WTC11 (cell line): ENCODE data around the gene MCUR1. TPM values are rescaled to one million over a fixed set of nuclear protein-coding genes. Genes with fewer than 3 reads are reported as not detected.
"Not testable (repeated sequence)": the region's sequence is repeated elsewhere in the genome, so short reads cannot be mapped to it uniquely, and the experiment has no call there.

ENCODE experiments used
- ATAC-seq: fragments of 200-7000 bp; cut with Tn5 transposase; 2 replicates; pipeline ENCODE4 v1.10.0; 2021; ENCODE audit warnings: mild to moderate bottlenecking, moderate library complexity
- CTCF ChIA-PET: fragments of 300-600 bp; sonication (Branson Sonifier 250); formaldehyde crosslinking; loops from one replicate; lab custom pipeline; 2021; ENCODE audit warnings: antibody characterized with exemption; lab: Charles Lee
- POLR2A ChIA-PET: fragments of 350-600 bp; sonication (Branson Sonifier 250); formaldehyde crosslinking; loops from one replicate; lab custom pipeline; 2021; ENCODE audit warnings: antibody characterized with exemption; lab: Charles Lee
- DNase-seq: peaks from one replicate; pipeline ENCODE4 v3.0.0; 2021; ENCODE audit warnings: low spot score
- H3K27ac Mint-ChIP-seq: 2 replicates; pipeline ENCODE4 v1.8.0; 2021; ENCODE audit warnings: mixed read lengths
- H3K27me3 Mint-ChIP-seq: 2 replicates; pipeline ENCODE4 v1.8.0; 2021; ENCODE audit warnings: low read depth, mild to moderate bottlenecking, moderate library complexity, mixed read lengths
- H3K36me3 Mint-ChIP-seq: 2 replicates; pipeline ENCODE4 v1.8.0; 2021; ENCODE audit warnings: mixed read lengths
- H3K4me1 Mint-ChIP-seq: 2 replicates; pipeline ENCODE4 v1.8.0; 2022; ENCODE audit warnings: mixed read lengths
- H3K4me3 Mint-ChIP-seq: 2 replicates; pipeline ENCODE4 v1.8.0; 2021; ENCODE audit warnings: mild to moderate bottlenecking, moderate library complexity, mixed read lengths
- H3K9me3 Mint-ChIP-seq: 2 replicates; pipeline ENCODE4 v1.8.0; 2021; ENCODE audit warnings: mixed read lengths
- AR ChIP-seq: fragments of 250-450 bp; sonication (Bioruptor Pico); IDR thresholded peaks from 2 replicates; pipeline ENCODE4 v1.9.0; 2021; ENCODE audit warnings: mild to moderate bottlenecking
- CBFB ChIP-seq: sonication (generic); formaldehyde crosslinking; IDR thresholded peaks from 2 replicates; pipeline ENCODE4 v1.8.1; 2022; ENCODE audit warnings: mild to moderate bottlenecking, low read depth, missing genetic modification reagents
- ELF4 ChIP-seq: sonication (generic); formaldehyde crosslinking; IDR thresholded peaks from 2 replicates; pipeline ENCODE4 v1.8.1; 2022; ENCODE audit warnings: low read depth, mild to moderate bottlenecking, moderate library complexity, missing genetic modification reagents
- FOXK1 ChIP-seq: sonication (generic); formaldehyde crosslinking; IDR thresholded peaks from 2 replicates; pipeline ENCODE4 v1.8.0; 2022; ENCODE audit warnings: mild to moderate bottlenecking, moderate library complexity, missing genetic modification reagents
- IRF2 ChIP-seq: sonication (generic); formaldehyde crosslinking; IDR thresholded peaks from 2 replicates; pipeline ENCODE4 v1.8.0; 2022; ENCODE audit warnings: low read depth, missing genetic modification reagents, borderline replicate concordance
- MAX ChIP-seq: sonication (generic); formaldehyde crosslinking; IDR thresholded peaks from 2 replicates; pipeline ENCODE4 v1.8.0; 2022; ENCODE audit warnings: mild to moderate bottlenecking, missing genetic modification reagents
- MYBL2 ChIP-seq: sonication (generic); formaldehyde crosslinking; IDR thresholded peaks from 2 replicates; pipeline ENCODE4 v1.8.1; 2023; ENCODE audit warnings: mild to moderate bottlenecking, moderate library complexity, missing genetic modification reagents
- SOX15 ChIP-seq: fragments of 250-450 bp; sonication (Bioruptor Pico); IDR thresholded peaks from 2 replicates; pipeline ENCODE4 v1.9.0; 2021; ENCODE audit warnings: mild to moderate bottlenecking
- SP1 ChIP-seq: sonication (generic); formaldehyde crosslinking; conservative IDR thresholded peaks from 2 replicates; pipeline ENCODE4 v1.8.1; 2022; ENCODE audit warnings: missing genetic modification reagents
- TP53 ChIP-seq: sonication (generic); formaldehyde crosslinking; IDR thresholded peaks from 2 replicates; pipeline ENCODE4 v1.8.1; 2023; ENCODE audit warnings: mild to moderate bottlenecking, missing genetic modification reagents
- ZMAT4 ChIP-seq: fragments of 250-450 bp; sonication (Bioruptor Pico); IDR thresholded peaks from 2 replicates; pipeline ENCODE4 v1.9.0; 2021; ENCODE audit warnings: mild to moderate bottlenecking
- ZNF138 ChIP-seq: sonication (generic); formaldehyde crosslinking; conservative IDR thresholded peaks from 2 replicates; pipeline ENCODE4 v1.8.1; 2022; ENCODE audit warnings: mild to moderate bottlenecking, moderate library complexity, missing genetic modification reagents
- ZNF263 ChIP-seq: sonication (generic); formaldehyde crosslinking; IDR thresholded peaks from 2 replicates; pipeline ENCODE4 v1.8.1; 2022; ENCODE audit warnings: low read depth, mild to moderate bottlenecking, moderate library complexity, missing genetic modification reagents
- ZNF532 ChIP-seq: fragments of 250-450 bp; sonication (Bioruptor Pico); IDR thresholded peaks from 2 replicates; pipeline ENCODE4 v1.9.0; 2021; ENCODE audit warnings: mild to moderate bottlenecking, borderline replicate concordance
- total RNA-seq: library from RNA; stranded (reverse); gene quantifications from 3 replicates; pipeline ENCODE4 v1.2.3, GENCODE V29; 2021
- TF ChIP-seq, protein P1 (sequence below): sonication (generic); formaldehyde crosslinking; IDR thresholded peaks from 2 replicates; pipeline ENCODE4 v1.8.1; 2023; ENCODE audit warnings: mild to moderate bottlenecking, missing genetic modification reagents
- TF ChIP-seq, protein P2 (sequence below): sonication (generic); formaldehyde crosslinking; IDR thresholded peaks from 2 replicates; pipeline ENCODE4 v1.8.1; 2023; ENCODE audit warnings: mild to moderate bottlenecking, moderate library complexity, missing genetic modification reagents
- TF ChIP-seq, protein P3 (sequence below): sonication (generic); formaldehyde crosslinking; IDR thresholded peaks from 2 replicates; pipeline ENCODE4 v1.8.1; 2023; ENCODE audit warnings: mild to moderate bottlenecking, missing genetic modification reagents, moderate library complexity

Gene MCUR1
- total RNA-seq, 1 experiment from 2014 or later = 28.1 TPM

DNA sequence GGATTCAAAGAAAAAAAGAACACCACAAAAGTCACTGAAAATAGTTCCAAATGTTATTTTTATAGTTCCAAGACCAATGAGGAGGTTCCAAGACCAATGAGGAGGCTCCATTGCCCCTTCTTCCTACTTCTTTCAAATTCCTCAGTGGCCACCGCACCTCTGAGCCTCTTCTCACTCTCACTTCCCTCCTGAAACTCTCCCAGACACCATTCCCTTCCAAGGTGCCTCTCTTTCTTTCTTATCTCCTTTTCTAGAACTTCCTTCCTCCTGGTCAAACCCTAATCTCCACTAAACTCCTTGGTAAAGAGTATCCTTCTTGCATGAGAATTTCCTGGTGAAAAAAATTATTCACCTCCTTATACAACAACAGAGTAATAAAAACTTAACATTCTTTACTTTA, 20.4 kb upstream of the MCUR1 start:
- Mint-ChIP-seq H3K9me3 (peaks cover 20% of the 10 kb centered on the region), H3K4me1 (peaks cover 4% of the 10 kb centered on the region; the same call in 1 of the 2 replicates)
- no peak for ATAC-seq
- no peak for TF ChIP-seq SOX15 (CRISPR knock-in tag)
- TF ChIP-seq, protein P1, sequence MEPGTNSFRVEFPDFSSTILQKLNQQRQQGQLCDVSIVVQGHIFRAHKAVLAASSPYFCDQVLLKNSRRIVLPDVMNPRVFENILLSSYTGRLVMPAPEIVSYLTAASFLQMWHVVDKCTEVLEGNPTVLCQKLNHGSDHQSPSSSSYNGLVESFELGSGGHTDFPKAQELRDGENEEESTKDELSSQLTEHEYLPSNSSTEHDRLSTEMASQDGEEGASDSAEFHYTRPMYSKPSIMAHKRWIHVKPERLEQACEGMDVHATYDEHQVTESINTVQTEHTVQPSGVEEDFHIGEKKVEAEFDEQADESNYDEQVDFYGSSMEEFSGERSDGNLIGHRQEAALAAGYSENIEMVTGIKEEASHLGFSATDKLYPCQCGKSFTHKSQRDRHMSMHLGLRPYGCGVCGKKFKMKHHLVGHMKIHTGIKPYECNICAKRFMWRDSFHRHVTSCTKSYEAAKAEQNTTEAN (CRISPR knock-in tag) = no peak
- no peak for TF ChIP-seq TP53 (CRISPR knock-in tag)
- TF ChIP-seq FOXK1 (CRISPR knock-in tag) = no peak
- TF ChIP-seq, protein P2, sequence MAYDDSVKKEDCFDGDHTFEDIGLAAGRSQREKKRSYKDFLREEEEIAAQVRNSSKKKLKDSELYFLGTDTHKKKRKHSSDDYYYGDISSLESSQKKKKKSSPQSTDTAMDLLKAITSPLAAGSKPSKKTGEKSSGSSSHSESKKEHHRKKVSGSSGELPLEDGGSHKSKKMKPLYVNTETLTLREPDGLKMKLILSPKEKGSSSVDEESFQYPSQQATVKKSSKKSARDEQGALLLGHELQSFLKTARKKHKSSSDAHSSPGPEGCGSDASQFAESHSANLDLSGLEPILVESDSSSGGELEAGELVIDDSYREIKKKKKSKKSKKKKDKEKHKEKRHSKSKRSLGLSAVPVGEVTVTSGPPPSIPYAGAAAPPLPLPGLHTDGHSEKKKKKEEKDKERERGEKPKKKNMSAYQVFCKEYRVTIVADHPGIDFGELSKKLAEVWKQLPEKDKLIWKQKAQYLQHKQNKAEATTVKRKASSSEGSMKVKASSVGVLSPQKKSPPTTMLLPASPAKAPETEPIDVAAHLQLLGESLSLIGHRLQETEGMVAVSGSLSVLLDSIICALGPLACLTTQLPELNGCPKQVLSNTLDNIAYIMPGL (CRISPR knock-in tag) = no peak
- TF ChIP-seq ZMAT4 = no peak
- no peak for TF ChIP-seq SP1
- TF ChIP-seq, all 79 proteins: peak for 0
- CTCF ChIA-PET = no interaction called here
- H3K27me3 Mint-ChIP-seq = no peaks in the 10 kb centered on the region; the same call in 1 of the 2 replicates
- DNase-seq = no peak
- H3K27ac Mint-ChIP-seq = no peak overlapping the region
- POLR2A ChIA-PET = no interaction called here
- H3K4me3 Mint-ChIP-seq = no peak overlapping the region
- no peaks in the 10 kb centered on the region for H3K36me3 Mint-ChIP-seq

GRCh38 chr6:13834018-13834417, 19.7 kb upstream of the MCUR1 start:
- H3K4me1 Mint-ChIP-seq, ATAC-seq, H3K27ac Mint-ChIP-seq, DNase-seq, H3K4me3 Mint-ChIP-seq, H3K27me3 Mint-ChIP-seq, H3K36me3 Mint-ChIP-seq, POLR2A ChIA-PET: not testable (repeated sequence)
- CTCF ChIA-PET = interaction anchor here (0.6 kb wide), 1 partner anchor 378 kb away, joined by 4 read pairs; no protein-coding TSS in a partner anchor
- peaks cover 27% of the 10 kb centered on the region for H3K9me3 Mint-ChIP-seq

- Mint-ChIP-seq H3K36me3 (peaks cover 13% of the 10 kb centered on the region), H3K9me3 (peaks cover 35% of the 10 kb centered on the region), H3K4me1 (no peaks in the 10 kb centered on the region), H3K27ac (no peak overlapping the region), H3K4me3 (no peak overlapping the region), H3K27me3 (peaks cover 4% of the 10 kb centered on the region)
- no peak for ATAC-seq
- ChIA-PET CTCF (no interaction called here), POLR2A (no interaction called here)
- no peak for DNase-seq
- TF ChIP-seq CBFB (no peak), ELF4 (no peak), AR (CRISPR knock-in tag) (no peak), ZNF532 (CRISPR knock-in tag) (no peak), ZNF138 (no peak), MAX (no peak), ZNF263 (CRISPR knock-in tag) (no peak), IRF2 (CRISPR knock-in tag) (no peak), MYBL2 (no peak)
- TF ChIP-seq, protein P3, sequence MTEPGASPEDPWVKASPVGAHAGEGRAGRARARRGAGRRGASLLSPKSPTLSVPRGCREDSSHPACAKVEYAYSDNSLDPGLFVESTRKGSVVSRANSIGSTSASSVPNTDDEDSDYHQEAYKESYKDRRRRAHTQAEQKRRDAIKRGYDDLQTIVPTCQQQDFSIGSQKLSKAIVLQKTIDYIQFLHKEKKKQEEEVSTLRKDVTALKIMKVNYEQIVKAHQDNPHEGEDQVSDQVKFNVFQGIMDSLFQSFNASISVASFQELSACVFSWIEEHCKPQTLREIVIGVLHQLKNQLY (CRISPR knock-in tag) = no peak
Measured at GRCh38 chr6:13832778-13833177, 18.4 kb upstream of the MCUR1 start.
